Subcutaneous adipose tissue (tissue), 4 donors: Measurements from ENCODE around the gene GAMT. TPM values are rescaled to one million over a fixed set of nuclear protein-coding genes. Genes with fewer than 3 reads are reported as not detected.

Experiments
- total RNA-seq, 4 donors: library from RNA; depleted of rRNA; stranded (reverse); fragments of >200 nt; gene quantifications; one replicate each; pipeline ENCODE4 v1.1.0, GENCODE V29; 2016
- TF ChIP-seq, protein P1 (sequence below): fragments of 450-650 bp; IDR thresholded peaks from one replicate; pipeline ENCODE4 v1.5.1; 2016; ENCODE audit warnings: low read depth, mild to moderate bottlenecking, control low read depth, antibody characterized with exemption, moderate library complexity

Gene GAMT
- total RNA-seq, 4 donors from 2014 or later = 4.2 to 29.3 (median 17.2) TPM

GRCh38 chr19:1418951-1419738 lies 17.8 kb upstream of the GAMT start:
- TF ChIP-seq, protein P1, sequence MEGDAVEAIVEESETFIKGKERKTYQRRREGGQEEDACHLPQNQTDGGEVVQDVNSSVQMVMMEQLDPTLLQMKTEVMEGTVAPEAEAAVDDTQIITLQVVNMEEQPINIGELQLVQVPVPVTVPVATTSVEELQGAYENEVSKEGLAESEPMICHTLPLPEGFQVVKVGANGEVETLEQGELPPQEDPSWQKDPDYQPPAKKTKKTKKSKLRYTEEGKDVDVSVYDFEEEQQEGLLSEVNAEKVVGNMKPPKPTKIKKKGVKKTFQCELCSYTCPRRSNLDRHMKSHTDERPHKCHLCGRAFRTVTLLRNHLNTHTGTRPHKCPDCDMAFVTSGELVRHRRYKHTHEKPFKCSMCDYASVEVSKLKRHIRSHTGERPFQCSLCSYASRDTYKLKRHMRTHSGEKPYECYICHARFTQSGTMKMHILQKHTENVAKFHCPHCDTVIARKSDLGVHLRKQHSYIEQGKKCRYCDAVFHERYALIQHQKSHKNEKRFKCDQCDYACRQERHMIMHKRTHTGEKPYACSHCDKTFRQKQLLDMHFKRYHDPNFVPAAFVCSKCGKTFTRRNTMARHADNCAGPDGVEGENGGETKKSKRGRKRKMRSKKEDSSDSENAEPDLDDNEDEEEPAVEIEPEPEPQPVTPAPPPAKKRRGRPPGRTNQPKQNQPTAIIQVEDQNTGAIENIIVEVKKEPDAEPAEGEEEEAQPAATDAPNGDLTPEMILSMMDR = no peak

DNA sequence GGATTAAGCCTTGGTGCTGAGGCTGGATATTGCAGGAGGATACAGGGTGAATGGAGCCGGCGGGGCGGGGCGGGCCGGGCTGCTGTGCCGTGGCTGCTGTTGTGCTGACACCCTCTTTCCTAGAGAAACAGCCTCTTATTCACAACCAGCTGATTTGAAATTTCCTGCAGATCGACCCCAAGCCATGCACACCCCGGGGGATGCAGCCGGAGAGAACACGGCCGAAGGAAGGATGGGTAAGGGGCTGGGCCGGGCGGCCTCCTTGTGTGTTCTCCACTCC lies 17.1 kb upstream of the GAMT start:
- TF ChIP-seq, protein P1 = no peak

- TF ChIP-seq, protein P1 = no peak
Observed at GRCh38 chr19:1417681-1418495, 16.5 kb upstream of the GAMT start.

- TF ChIP-seq, protein P1 = no peak
Observed at GRCh38 chr19:1417145-1417544, 15.8 kb upstream of the GAMT start.

DNA sequence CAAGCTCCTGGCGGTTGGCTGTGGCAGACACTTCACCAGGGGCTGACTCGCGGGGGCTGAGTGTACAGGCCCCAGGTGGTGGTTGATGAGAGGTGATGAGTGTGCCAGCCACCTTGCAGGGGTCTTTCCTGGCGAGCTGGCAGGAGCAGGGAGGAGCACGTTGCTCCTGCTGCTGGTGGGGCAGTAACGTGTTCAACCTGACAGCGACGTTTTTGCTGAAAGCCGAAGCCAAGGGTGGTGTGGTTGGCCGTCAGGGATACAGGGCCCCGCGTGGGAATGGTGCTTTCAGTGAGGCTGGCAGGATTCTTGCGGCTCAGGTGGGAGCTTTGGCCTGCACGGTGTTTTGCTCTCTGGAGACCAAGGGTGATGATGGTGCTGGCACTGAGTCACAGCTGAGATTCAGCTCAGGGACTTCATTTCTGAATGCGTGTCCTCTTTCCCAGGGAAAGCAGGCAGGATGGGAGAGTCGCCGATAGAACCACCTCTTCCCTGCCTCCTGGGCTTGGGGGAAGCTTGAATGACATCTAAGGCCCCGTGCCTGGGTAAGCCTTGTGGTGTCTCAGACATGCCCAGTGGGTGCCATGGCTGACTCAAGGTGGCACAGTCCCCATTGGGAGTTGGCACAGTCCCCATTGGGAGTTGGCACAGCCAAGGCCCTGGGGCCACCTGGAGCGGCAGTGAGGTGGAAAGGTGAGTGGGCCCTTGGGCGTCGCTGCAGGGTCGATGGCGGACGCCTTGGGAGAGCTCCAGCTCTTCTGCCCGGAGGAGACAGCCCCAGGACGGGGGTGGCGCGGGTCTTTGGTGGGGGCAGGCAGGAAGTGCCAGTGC lies 14.9 kb upstream of the GAMT start:
- TF ChIP-seq, protein P1 = no peak

- TF ChIP-seq, protein P1 = no peak
Observed at GRCh38 chr19:1412995-1413800, 11.9 kb upstream of the GAMT start.
